HG02973 (cell line): ENCODE results near the gene ERC2.

Experiments
- ATAC-seq: cut with Tn5 transposase; IDR thresholded peaks from one replicate; pipeline ENCODE4 v1.9.1; 2021; ENCODE audit warnings: moderate library complexity; ENCODE audit not compliant: unreplicated experiment

Gene ERC2

DNA sequence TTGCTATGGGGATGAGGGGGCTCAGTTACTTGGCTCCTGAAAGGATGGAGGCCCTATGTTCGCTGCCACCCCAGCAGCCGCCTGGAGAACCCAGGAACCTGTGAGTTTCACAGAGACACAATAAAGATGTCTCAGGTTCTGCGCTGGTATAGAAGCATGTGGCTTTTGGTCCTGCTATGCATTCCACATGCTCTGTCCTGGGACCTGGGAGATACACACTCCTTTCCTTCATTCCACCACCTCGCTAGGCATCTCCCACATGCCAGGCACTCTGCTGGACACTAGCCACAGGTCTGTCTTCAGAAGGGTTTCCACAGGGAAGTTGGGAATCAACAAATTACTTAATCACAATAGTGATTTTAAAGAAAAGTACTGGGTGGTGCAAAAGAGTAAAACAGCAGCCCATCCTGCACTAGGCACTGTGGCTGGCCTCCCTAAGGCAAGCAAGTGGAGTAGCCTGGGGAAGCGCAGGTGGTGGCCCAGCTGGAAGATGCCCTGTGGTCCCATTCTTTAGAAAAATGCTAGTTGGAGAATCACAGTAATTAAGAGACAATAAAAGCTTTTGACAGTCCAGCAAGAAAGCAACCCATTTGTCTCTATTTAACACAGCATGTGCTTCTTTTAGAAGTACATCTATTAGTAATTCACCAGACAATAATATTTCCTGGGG, 572.2 kb downstream of the ERC2 start:
- no peak for ATAC-seq

DNA sequence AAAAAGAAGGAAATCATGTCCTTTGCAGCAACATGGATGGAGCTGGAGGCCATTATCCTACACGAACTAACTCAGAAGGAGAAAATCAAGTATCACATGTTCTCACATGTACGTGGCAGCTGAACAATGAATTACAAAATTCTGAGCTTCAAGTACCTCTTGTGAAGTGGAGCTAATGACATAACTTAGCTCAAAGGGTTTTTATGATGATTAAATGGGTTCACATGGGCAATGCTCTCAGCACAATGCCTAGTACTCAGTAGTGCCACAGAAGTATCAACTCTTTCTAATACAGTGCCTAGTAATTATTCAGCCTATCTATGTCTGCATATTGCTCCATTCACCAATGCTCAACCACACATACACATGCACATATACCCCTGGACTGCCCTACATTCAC, 573.7 kb downstream of the ERC2 start:
- no peak for ATAC-seq

DNA sequence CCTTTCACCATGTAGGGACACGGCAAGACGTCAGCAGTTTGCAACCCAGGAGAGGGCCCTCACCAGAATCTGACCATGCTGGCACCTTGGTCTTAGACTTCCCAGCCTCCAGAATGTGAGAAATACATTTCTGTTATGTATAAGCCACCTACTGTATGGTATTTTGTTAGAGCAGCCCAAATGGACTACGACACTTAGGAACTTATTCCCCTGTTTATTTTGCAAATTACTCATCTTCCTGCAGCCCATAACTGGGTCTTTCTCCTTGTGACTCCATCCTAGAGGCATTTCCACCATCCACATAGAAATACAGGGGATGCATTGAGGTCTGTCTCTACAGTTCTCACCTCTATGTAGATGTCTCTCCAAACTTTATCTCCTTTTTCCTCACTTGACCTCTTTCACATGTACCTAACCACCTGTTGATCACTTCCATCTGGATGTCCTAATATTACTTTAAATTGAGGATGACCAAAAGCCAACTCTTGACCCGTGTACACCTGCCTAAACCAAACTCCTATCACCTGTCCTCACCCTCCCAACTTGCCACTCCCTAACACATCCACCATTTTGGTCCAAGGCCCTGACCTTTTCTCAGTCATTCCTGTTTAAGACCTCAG, 575.1 kb downstream of the ERC2 start:
- no peak for ATAC-seq

GRCh38 chr3:55891106-55891505, 577.2 kb downstream of the ERC2 start:
- no peak for ATAC-seq

GRCh38 chr3:55888282-55888885, 579.9 kb downstream of the ERC2 start:
- ATAC-seq: no peak

DNA sequence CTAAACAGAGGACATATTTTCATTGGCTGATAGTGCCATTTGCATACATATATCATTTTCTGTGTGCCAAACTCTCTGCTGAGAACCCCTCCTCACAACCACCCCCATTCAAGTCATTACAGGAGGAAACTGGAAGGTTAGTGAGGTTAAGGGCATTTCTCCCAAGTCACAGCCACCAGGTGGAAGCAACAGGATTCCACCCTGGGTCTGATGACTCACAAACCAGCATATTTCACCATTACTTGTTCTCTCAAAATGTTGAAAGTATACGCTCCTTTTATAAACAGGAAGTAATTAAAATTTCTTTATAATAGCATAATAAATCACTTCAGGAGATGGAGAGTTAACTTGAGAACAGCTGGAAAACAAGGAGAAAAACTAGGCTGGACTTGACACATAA, 582.5 kb downstream of the ERC2 start:
- ATAC-seq: no peak

DNA sequence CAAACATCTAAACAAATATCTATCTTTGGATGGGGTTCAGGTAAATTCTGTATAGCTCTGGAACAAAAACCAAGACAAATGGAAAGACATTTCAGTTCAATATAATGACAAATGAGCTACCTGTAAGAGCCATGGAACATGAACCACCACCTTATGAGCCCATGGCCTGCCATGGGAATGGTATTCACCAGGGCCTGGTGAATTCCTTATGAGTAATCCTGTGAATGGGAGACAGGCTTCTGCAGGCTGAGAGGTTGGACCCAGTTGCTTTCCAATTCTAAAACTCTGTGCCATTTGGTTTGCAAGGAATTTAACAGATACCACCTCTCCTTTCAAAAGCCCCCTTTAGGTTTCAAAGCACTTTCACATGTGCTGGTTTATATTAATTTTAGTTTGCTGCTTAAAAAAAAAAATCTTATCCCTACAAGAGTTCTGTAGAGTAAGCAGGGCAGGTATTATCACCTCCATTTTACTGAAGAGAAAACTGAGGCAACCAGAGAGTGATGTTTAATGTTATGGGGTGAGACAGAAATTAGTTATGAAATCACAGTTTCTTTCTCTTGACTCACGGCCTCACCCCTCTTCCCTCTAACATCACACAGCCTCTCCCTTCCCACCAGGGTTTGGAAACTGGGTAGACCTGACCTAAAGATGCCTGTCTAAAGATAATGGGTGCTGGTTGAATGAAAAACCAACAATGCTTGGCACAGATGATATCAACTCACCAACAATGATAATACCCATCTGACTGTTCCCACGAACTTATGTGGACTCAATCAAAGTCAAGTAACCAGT, 583.6 kb downstream of the ERC2 start:
- ATAC-seq: no peak

GRCh38 chr3:55884066-55884465, 584.2 kb downstream of the ERC2 start:
- ATAC-seq: no peak

- no peak for ATAC-seq
Observed at GRCh38 chr3:55882006-55882405, 586.3 kb downstream of the ERC2 start.

DNA sequence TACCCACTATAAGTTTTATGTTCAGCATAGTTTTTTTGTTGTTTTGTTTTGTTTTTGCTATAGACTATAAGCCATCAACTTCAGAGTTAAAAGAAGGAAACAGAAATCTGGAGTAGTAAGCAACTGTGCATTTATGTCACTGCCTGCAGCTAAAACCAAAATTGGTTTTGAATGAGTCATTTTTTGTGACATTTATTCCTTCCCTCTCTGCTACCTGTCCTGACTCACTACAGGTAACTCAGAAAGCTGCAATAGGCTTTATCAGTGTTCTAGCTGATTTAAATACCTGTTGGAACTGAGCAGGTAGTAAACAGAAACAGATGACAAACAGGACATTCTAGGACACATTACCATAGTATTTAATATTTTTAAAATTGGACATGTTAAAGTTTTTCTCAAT, 587.9 kb downstream of the ERC2 start:
- no peak for ATAC-seq

DNA sequence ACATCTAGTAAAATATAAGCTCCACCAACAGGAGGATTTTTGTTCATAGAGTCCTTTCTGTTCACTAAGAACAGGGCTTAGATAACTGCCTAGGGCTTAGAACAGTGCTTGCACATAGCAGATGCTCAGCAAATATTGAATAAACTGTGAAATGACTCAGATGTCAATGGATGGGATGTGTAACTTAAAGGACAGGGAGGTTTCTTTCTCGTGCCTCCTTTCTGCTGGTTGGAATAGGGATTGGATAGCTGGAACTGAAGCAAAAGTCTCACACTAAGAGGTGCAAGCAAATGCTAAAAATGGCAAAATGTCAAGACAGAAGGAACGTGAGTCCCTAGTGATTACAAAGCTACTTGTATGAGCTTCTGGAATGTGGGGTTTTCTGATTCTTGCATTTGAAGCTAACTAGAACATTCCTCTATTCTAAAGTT, 588.4 kb downstream of the ERC2 start:
- ATAC-seq: no peak

GRCh38 chr3:55877703-55878102, 590.6 kb downstream of the ERC2 start:
- no peak for ATAC-seq

GRCh38 chr3:55876560-55876959, 591.7 kb downstream of the ERC2 start:
- no peak for ATAC-seq

DNA sequence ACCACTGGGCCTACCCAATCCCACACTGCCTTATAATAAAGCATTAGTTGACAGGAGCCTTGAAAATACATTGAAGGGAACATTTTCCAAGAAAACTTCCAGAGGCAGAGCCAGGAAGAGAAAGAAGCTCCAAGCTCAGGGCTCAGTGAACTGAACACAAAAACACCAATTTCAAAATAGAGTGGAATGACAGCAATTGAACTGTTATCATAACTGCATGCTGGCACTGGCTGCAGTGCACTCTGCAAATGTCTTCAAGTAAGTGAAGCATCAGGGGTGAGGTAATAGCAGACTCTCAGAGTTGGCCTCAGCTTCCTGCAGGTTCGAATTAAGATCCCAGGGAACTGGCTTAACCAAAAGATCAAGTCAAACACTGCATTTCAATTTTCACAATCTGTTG, 593.2 kb downstream of the ERC2 start:
- ATAC-seq: no peak

DNA sequence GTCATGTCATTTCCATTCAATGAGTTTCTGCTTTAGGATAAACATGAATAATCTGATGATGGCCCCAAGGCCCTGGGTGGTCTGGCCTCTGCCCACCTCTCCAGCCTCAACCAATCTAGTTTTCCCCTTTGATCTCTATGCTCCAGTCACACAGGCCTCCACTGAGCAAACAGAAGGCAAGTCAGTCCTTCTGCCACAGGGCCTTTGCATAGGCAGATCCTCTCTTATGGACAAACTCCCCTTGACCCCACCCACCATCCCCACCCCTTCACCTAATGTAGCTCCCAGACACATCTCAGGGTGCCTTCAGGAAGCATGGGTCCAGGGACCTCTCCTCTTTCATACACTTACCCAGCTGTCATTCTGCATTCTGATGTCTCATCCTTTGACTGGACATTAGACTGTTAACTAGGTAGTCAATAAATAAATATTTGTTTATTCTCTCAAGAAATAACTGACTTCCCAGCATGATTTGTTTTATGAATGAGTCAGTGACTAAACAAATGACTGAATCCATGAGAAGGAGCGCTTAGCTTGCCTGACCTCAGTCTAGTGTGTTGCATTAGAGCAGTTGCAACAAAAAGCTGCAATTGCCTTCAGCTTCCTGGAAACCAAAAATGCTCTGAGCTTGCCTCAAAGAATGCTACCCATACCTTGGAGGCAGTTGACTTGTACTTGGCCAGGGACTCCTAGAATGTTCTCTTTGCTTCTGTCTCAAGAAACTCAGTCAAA, 594.6 kb downstream of the ERC2 start:
- ATAC-seq: no peak

- ATAC-seq: no peak
Observed at GRCh38 chr3:55870594-55870993, 597.7 kb downstream of the ERC2 start.

DNA sequence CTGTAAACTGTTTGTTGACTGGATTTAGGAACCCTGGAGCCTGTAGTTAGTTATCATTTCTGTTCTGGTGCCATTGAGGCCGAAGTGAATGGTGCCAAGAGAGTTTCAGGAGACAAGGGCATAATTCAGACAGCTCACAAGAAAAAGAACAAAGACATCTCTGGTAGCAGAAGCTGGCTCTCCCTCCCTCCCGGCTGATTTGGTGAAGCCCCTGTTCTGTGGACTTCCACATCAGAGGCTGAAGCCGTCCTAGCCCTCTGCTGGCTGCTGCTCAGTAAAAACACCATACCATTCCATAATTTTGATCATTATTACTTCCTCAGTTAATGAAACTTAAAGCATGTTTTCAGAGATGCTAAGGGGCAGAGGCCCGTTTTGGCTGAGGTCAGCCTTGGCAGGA, 599.9 kb downstream of the ERC2 start:
- no peak for ATAC-seq

GRCh38 chr3:55863028-55863427, 605.2 kb downstream of the ERC2 start:
- no peak for ATAC-seq

DNA sequence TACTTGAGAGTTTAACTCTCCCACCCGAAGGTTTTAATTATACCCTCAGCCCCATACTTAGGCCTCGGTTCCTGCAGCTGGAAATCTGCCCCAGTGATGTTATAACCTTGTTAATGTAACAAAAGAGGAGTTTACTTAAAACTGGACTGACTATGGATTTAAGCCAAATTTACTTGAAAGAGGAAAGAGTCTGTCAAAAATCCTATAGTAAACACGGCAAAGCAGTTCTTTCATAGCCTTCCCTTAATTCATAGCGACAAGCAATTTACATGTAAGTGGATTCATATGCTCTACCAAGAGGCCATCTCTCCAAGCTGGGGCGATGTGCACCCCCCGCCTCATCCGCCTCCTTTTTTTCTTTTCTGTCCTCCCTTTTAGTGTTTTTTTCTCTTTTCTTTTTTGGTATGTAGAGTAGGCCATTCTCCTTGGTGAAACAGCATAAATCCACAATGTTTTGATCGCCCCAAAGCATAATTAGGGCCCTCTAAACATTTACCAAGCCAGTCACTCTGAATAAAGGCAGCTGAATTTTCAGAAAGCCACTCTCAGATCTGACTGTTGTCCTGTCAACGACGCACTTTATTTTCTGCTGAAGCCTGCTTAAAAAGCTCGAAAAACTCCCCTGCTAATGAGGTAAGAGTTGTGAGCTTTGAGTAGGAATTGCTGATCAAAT, 608.1 kb downstream of the ERC2 start:
- ATAC-seq: no peak

DNA sequence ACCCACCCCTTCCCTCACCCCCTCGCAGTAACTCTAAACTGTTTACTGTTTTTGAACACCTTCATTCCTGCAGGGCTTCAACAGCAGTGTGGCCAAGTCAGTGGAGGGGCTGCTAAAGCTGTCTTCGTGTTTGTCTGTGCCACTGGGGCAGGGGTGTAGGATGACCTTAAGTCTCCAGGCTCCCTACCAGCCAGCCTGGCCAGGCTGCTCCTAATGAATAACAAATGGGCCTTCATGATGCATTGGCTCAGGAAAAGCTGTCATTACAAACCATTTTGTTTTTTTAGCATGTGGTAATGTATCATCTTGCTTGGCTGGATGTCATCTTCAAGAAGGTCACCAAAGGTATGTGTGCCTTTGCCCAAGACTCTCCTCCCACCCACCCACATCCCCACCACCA, 609.0 kb downstream of the ERC2 start:
- no peak for ATAC-seq

- ATAC-seq: no peak
Observed at GRCh38 chr3:55858727-55859126, 609.5 kb downstream of the ERC2 start.
